K562 (cell line): Measurements from ENCODE around the gene PIP4K2A. TPM values are rescaled to one million over a fixed set of nuclear protein-coding genes. Genes with fewer than 3 reads are reported as not detected.
A peak's percentile ranks its signal among the peaks of the same experiment; 100 is the strongest.

Source experiments
- ATAC-seq: fragments of 200-7000 bp; cut with Tn5 transposase; 3 replicates; pipeline ENCODE4 v1.9.1; 2020; ENCODE audit warnings: moderate library complexity
- BruUV-seq: library from RNA; stranded (reverse); fragments of 400-500 nt; replicated peaks from 2 replicates; lab custom pipeline; 2021; lab: Mats Ljungman, UMichigan
- CTCF ChIA-PET: fragments of 300-600 bp; formaldehyde crosslinking; extraction: SDS; loops from one replicate; lab custom pipeline; 2021; ENCODE audit warnings: low intra/inter-chr PET ratio; lab: Yijun Ruan, JAX
- POLR2A ChIA-PET: fragments of 300-600, 350-650 bp; sonication (Branson Sonifier 250); formaldehyde crosslinking; extraction: SDS; loops from one replicate; lab custom pipeline; 2021; ENCODE audit warnings: antibody characterized with exemption, inconsistent platforms; lab: Yijun Ruan, JAX
- DNase-seq, 4 experiments: peaks; one replicate each; pipeline versions ENCODE4 v3.0.0 to v3.0.0-alpha.2; 2011 to 2018; ENCODE audit warnings: low spot score in 3 of 4, mixed read lengths in 3 of 4; ENCODE audit errors: extremely low read depth in 1 of 4
- FAIRE-seq: peaks from 2 replicates; lab custom pipeline; 2011; peaks lifted over from hg19 to GRCh38; lab: Jason Lieb, UNC
- H2AFZ ChIP-seq: 2 replicates; pipeline ENCODE4 v1.6.0; 2011; ENCODE audit warnings: low read depth, low read length, control low read depth, inconsistent platforms
- H3K27ac ChIP-seq: fragments of 200-600 bp; 3 replicates; pipeline ENCODE4 v1.8.0; 2011; ENCODE audit warnings: low read depth, mild to moderate bottlenecking, control low read depth, inconsistent platforms, low read length, moderate library complexity, mixed read lengths; ENCODE audit errors: extremely low read depth
- H3K27me3 ChIP-seq, 2 experiments: fragments of 300-600 bp in 1 of 2; 2 replicates in 1 of 2; 3 replicates in 1 of 2; pipeline versions ENCODE4 v1.6.0 to v1.8.0; 2011; ENCODE audit warnings: inconsistent platforms in 2 of 2, low read length in 2 of 2, mild to moderate bottlenecking in 1 of 2, mixed read lengths in 1 of 2, moderate library complexity in 1 of 2; ENCODE audit not compliant: control insufficient read depth in 2 of 2, insufficient read depth in 2 of 2
- H3K36me3 ChIP-seq: fragments of 300-600 bp; 3 replicates; pipeline ENCODE4 v1.8.0; 2011; ENCODE audit warnings: mild to moderate bottlenecking, low read length, inconsistent platforms; ENCODE audit not compliant: control insufficient read depth, insufficient read depth
- H3K4me1 ChIP-seq, 2 experiments: fragments of 200-600 bp in 1 of 2; replicated peaks in 1 of 2; 2 replicates in 1 of 2; 3 replicates in 1 of 2; pipeline versions ENCODE4 v1.5.1 to v1.8.0; 2011; ENCODE audit warnings: inconsistent platforms in 2 of 2, low read length in 2 of 2, mild to moderate bottlenecking in 1 of 2, mixed read lengths in 1 of 2, moderate library complexity in 1 of 2; ENCODE audit not compliant: control insufficient read depth in 2 of 2, insufficient read depth in 2 of 2
- H3K4me2 ChIP-seq: 2 replicates; pipeline ENCODE4 v1.6.1; 2011; ENCODE audit warnings: low read length, control low read depth, inconsistent platforms, mixed read lengths; ENCODE audit not compliant: insufficient read depth
- H3K4me3 ChIP-seq: fragments of 200-600 bp; sonication (generic), shearing (Covaris generic); 2 replicates; pipeline ENCODE4 v1.5.1; 2016; ENCODE audit warnings: control low read depth, inconsistent platforms
- H3K79me2 ChIP-seq: fragments of 200-600 bp; 3 replicates; pipeline ENCODE4 v1.8.0; 2011; ENCODE audit warnings: low read length, inconsistent platforms; ENCODE audit not compliant: control insufficient read depth, insufficient read depth
- H3K9ac ChIP-seq, 2 experiments: 2 replicates each; pipeline versions ENCODE4 v1.6.0 to v1.6.1; 2011; ENCODE audit warnings: low read depth in 2 of 2, low read length in 2 of 2, control low read depth in 1 of 2, inconsistent platforms in 1 of 2, mild to moderate bottlenecking in 1 of 2, mixed read lengths in 1 of 2; ENCODE audit not compliant: insufficient read depth in 1 of 2
- H3K9me1 ChIP-seq: one replicate; pipeline ENCODE4 v1.6.0; 2011; ENCODE audit warnings: inconsistent platforms, mild to moderate bottlenecking, low read length, moderate library complexity; ENCODE audit not compliant: control insufficient read depth, insufficient read depth
- H3K9me3 ChIP-seq: replicated peaks from 2 replicates; pipeline ENCODE4 v1.5.1; 2011; ENCODE audit warnings: low read depth, low read length, inconsistent platforms; ENCODE audit not compliant: control insufficient read depth, insufficient read depth
- H4K20me1 ChIP-seq: replicated peaks from 2 replicates; pipeline ENCODE4 v1.6.1; 2011; ENCODE audit warnings: low read length, inconsistent platforms, mixed read lengths; ENCODE audit not compliant: control insufficient read depth, insufficient read depth
- ASH1L ChIP-seq: fragments of 450-650 bp; IDR thresholded peaks from 2 replicates; pipeline ENCODE4 v1.6.1; 2018; ENCODE audit warnings: borderline replicate concordance, mild to moderate bottlenecking, low read depth; ENCODE audit not compliant: partially characterized antibody
- C11orf30 ChIP-seq: fragments of 450-650 bp; IDR thresholded peaks from 2 replicates; pipeline ENCODE4 v1.6.1; 2016; ENCODE audit warnings: low read depth, mild to moderate bottlenecking
- CHD2 ChIP-seq: IDR thresholded peaks from 2 replicates; pipeline ENCODE4 v1.6.1; 2011; ENCODE audit warnings: low read depth, low read length
- GTF2E2 ChIP-seq: fragments of 200-800 bp; sonication (Bioruptor generic); IDR thresholded peaks from 2 replicates; pipeline ENCODE4 v1.6.1; 2016; ENCODE audit warnings: missing genetic modification characterization, missing compliant biosample characterization
- HDGF ChIP-seq: fragments of 450-650 bp; IDR thresholded peaks from 2 replicates; pipeline ENCODE4 v1.6.1; 2016
- HMG20A ChIP-seq: fragments of 450-650 bp; formaldehyde crosslinking; conservative IDR thresholded peaks from 2 replicates; pipeline ENCODE4 v1.4.0; 2020; ENCODE audit warnings: mild to moderate bottlenecking, mixed read lengths
- KLF13 ChIP-seq: fragments of 450-650 bp; IDR thresholded peaks from 2 replicates; pipeline ENCODE4 v1.6.1; 2016; ENCODE audit warnings: missing genetic modification characterization, low read depth, mild to moderate bottlenecking, missing compliant biosample characterization, moderate library complexity, borderline replicate concordance
- MAFF ChIP-seq: IDR thresholded peaks from 2 replicates; pipeline ENCODE4 v1.6.1; 2012; ENCODE audit warnings: low read length, improper control_type of control experiment
- MAFG ChIP-seq: fragments of 450-650 bp; conservative IDR thresholded peaks from 2 replicates; pipeline ENCODE4 v1.6.1; 2016; ENCODE audit warnings: missing genetic modification characterization, missing compliant biosample characterization
- MAFK ChIP-seq: IDR thresholded peaks from 2 replicates; pipeline ENCODE4 v1.6.1; 2011; ENCODE audit warnings: low read length, improper control_type of control experiment
- MED1 ChIP-seq: sonication (generic); formaldehyde crosslinking; IDR thresholded peaks from 2 replicates; pipeline ENCODE4 v1.8.1; 2023; ENCODE audit warnings: missing genetic modification reagents, borderline replicate concordance
- MTA3 ChIP-seq: fragments of 450-650 bp; formaldehyde crosslinking; IDR thresholded peaks from 2 replicates; pipeline ENCODE4 v1.6.1; 2017; ENCODE audit warnings: mild to moderate bottlenecking, borderline replicate concordance
- RNF2 ChIP-seq: sonication (generic); IDR thresholded peaks from 2 replicates; pipeline ENCODE4 v1.6.1; 2016
- SREBF2 ChIP-seq: sonication (generic); formaldehyde crosslinking; IDR thresholded peaks from 2 replicates; pipeline ENCODE4 v1.4.0; 2020; ENCODE audit warnings: mild to moderate bottlenecking, missing genetic modification reagents
- U2AF2 ChIP-seq: fragments of 200-400 bp; formaldehyde crosslinking; optimal IDR thresholded peaks from 2 replicates; pipeline ENCODE3; 2017; ENCODE audit warnings: low read depth, mild to moderate bottlenecking, low read length
- ZNF316 ChIP-seq: fragments of 450-650 bp; IDR thresholded peaks from 2 replicates; pipeline ENCODE4 v1.6.1; 2016
- ZNF507 ChIP-seq: conservative IDR thresholded peaks from 2 replicates; pipeline ENCODE4 v1.6.1; 2017; ENCODE audit warnings: missing genetic modification characterization, missing compliant biosample characterization
- WGBS: fragments of 100-300 bp; shearing (Covaris generic); methylation state at CpG from one replicate; pipeline ENCODE4 v1.1.6; 2016; ENCODE audit warnings: low coverage, mixed read lengths; ENCODE audit not compliant: insufficient coverage; ENCODE audit errors: missing lambda C conversion rate; 5-methylcytosine and 5-hydroxymethylcytosine counted together
- in situ Hi-C: fragments of 300-500 bp; cut with MboI; formaldehyde crosslinking; loops from 4 replicates; pipeline ENCODE4 v1.15.0; 2018; ENCODE audit warnings: inconsistent platforms, mixed read lengths
- intact Hi-C: fragments of 100-400 bp; cut with micrococcal nuclease; formaldehyde crosslinking; loops from 2 replicates; pipeline ENCODE4 v1.14.2; 2022
- polyA plus RNA-seq, 8 experiments: library from polyadenylated mRNA; depleted of rRNA in 4 of 8; stranded (reverse) in 5 of 8; unstranded in 3 of 8; fragments of >200 nt; fragmentation: Nextera tagmentation in 2 of 8; fragmentation: Illumina TruSeq in 1 of 8; extraction: Ambion mirVana in 2 of 8; extraction: Trizol in 1 of 8; gene quantifications; 2 replicates each; pipeline versions ENCODE4 v1.2.1 to v1.2.3, GENCODE V29; 2011 to 2014; ENCODE audit warnings: inconsistent platforms in 1 of 8, missing spikeins in 1 of 8
- total RNA-seq, 7 experiments: library from RNA; depleted of rRNA in 6 of 7; stranded (reverse); fragments of >200 nt in 6 of 7; fragmentation: Illumina TruSeq in 2 of 7; extraction: Trizol in 2 of 7; gene quantifications; 2 replicates each; pipeline versions ENCODE4 v1.2.1 to v1.2.3, GENCODE V29; 2011 to 2021; ENCODE audit warnings: low replicate concordance in 1 of 7
- TF ChIP-seq, protein P1 (sequence below): IDR thresholded peaks from 3 replicates; pipeline ENCODE4 v1.6.1; 2011; ENCODE audit warnings: borderline replicate concordance, mild to moderate bottlenecking; ENCODE audit not compliant: insufficient read length, insufficient read depth
- TF ChIP-seq, protein P2 (sequence below): fragments of 450-650 bp; formaldehyde crosslinking; conservative IDR thresholded peaks from 2 replicates; pipeline ENCODE4 v1.4.0; 2022; ENCODE audit warnings: mild to moderate bottlenecking, missing genetic modification characterization

PIP4K2A gene
- total and polyA plus RNA-seq, 9 of the 15 experiments (the other 6 are each of a cell fraction or from before 2014, with no cell fraction given), result 35.6 to 117 (median 71.9) TPM

DNA sequence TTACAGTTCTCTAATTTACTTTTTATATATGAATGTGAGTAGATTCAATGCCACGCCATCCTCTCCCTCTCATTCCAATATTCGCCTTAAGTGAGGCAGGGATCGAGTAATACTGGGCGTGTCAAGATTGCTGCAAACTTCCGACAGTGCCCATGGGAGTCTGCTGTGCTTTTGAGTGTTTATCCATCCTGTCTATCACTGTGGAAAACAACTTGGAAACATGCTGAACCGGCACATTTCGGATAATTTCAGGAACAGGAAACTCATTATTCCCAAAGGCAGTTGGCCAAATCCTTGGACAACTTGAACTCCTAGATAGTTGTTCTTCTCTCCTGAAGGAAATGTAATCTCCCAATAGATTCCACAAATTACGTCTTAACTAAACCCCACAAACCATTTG, 28.5 kb downstream of the PIP4K2A start:
- DNase-seq, result no peak
- ChIA-PET CTCF (no interaction called here), POLR2A (interaction anchor here (0.6 to 1.7 kb wide), 4 partner anchors 10 to 18 kb away, joined by 3 to 8 read pairs (median 4); no protein-coding TSS in a partner anchor)
- WGBS, result 59% methylated on average over 8 of the region's 8 CpGs
- ATAC-seq, result no peak
- Histone ChIP-seq H3K27ac (peak overlapping the region; percentile 91; the same call in 2 of the 3 replicates), H3K9me3 (no peaks in the 10 kb centered on the region; the same call in 1 of the 2 replicates), H2AFZ (no peak overlapping the region), H3K9me1 (no peaks in the 10 kb centered on the region), H4K20me1 (no peaks in the 10 kb centered on the region; the same call in 1 of the 2 replicates), H3K4me2 (peak overlapping the region; percentile 13; the same call in 1 of the 2 replicates), H3K36me3 (peaks cover 26% of the 10 kb centered on the region; the same call in 2 of the 3 replicates), H3K4me3 (no peak overlapping the region), H3K79me2 (peaks cover 100% of the 10 kb centered on the region), H3K9ac (peak overlapping the region in 1 of 2 experiments; percentile 4; a peak in 1 of 4 replicates), H3K4me1 (peaks cover 26 to 53% of the 10 kb centered on the region in 2 experiments), H3K27me3 (no peaks in the 10 kb centered on the region)
- in situ Hi-C loops (no loop called here), intact Hi-C loops (no loop called here)
- BruUV-seq, result no TSS peak
- FAIRE-seq, result no peak
- TF ChIP-seq MAFG, result peak; percentile 79
- TF ChIP-seq CHD2, result no peak
- no peak for TF ChIP-seq ZNF507 (tag)
- TF ChIP-seq SREBF2, result no peak
- peak; percentile 34; the same call in 1 of the 2 replicates for TF ChIP-seq MAFK
- TF ChIP-seq, protein P1, sequence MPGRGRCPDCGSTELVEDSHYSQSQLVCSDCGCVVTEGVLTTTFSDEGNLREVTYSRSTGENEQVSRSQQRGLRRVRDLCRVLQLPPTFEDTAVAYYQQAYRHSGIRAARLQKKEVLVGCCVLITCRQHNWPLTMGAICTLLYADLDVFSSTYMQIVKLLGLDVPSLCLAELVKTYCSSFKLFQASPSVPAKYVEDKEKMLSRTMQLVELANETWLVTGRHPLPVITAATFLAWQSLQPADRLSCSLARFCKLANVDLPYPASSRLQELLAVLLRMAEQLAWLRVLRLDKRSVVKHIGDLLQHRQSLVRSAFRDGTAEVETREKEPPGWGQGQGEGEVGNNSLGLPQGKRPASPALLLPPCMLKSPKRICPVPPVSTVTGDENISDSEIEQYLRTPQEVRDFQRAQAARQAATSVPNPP, result no peak
- TF ChIP-seq, protein P2, sequence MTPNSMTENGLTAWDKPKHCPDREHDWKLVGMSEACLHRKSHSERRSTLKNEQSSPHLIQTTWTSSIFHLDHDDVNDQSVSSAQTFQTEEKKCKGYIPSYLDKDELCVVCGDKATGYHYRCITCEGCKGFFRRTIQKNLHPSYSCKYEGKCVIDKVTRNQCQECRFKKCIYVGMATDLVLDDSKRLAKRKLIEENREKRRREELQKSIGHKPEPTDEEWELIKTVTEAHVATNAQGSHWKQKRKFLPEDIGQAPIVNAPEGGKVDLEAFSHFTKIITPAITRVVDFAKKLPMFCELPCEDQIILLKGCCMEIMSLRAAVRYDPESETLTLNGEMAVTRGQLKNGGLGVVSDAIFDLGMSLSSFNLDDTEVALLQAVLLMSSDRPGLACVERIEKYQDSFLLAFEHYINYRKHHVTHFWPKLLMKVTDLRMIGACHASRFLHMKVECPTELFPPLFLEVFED (CRISPR knock-in tag), result no peak
- peak; percentile 85 for TF ChIP-seq C11orf30
- TF ChIP-seq ZNF316, result peak; percentile 89
- TF ChIP-seq RNF2, result no peak
- no peak for TF ChIP-seq KLF13 (tag)
- no peak for TF ChIP-seq MED1 (CRISPR knock-in tag)
- no peak for TF ChIP-seq HMG20A (CRISPR knock-in tag)
- no peak for TF ChIP-seq HDGF
- TF ChIP-seq MTA3, result no peak
- TF ChIP-seq MAFF, result peak; percentile 44; the same call in 1 of the 2 replicates
- TF ChIP-seq ASH1L, result no peak
- no peak for TF ChIP-seq GTF2E2 (tag)
- no peak for TF ChIP-seq U2AF2
